CD8-positive, alpha-beta memory T cell (primary cell): Measurements from ENCODE around the gene ABLIM2. TPM values are rescaled to one million over a fixed set of nuclear protein-coding genes. Genes with fewer than 3 reads are reported as not detected.

Experiments used
- CTCF ChIA-PET: fragments of 350-600 bp; sonication (Branson Sonifier 250); formaldehyde crosslinking; loops from one replicate; lab custom pipeline; 2021; ENCODE audit warnings: antibody characterized with exemption; lab: Charles Lee
- POLR2A ChIA-PET: fragments of 350-600 bp; sonication (Branson Sonifier 250); formaldehyde crosslinking; loops from one replicate; lab custom pipeline; 2021; ENCODE audit warnings: antibody characterized with exemption; lab: Charles Lee
- DNase-seq, 5 donors: peaks; one replicate each; pipeline versions ENCODE4 v3.0.0 to v3.0.0-alpha.2; 2020 to 2022; ENCODE audit warnings: mixed read lengths in 1 of 5
- H3K27ac ChIP-seq: one replicate; pipeline ENCODE4 v1.7.0; 2013; ENCODE audit warnings: low read depth, mild to moderate bottlenecking, low read length, moderate library complexity
- H3K27me3 ChIP-seq: 2 replicates; pipeline ENCODE4 v1.7.0; 2013; ENCODE audit warnings: low read length, mild to moderate bottlenecking; ENCODE audit not compliant: insufficient read depth, poor library complexity, severe bottlenecking
- H3K36me3 ChIP-seq: 2 replicates; pipeline ENCODE4 v1.7.0; 2013; ENCODE audit warnings: mild to moderate bottlenecking, low read length, moderate library complexity; ENCODE audit not compliant: insufficient read depth
- H3K4me1 ChIP-seq: 2 replicates; pipeline ENCODE4 v1.7.0; 2013; ENCODE audit warnings: mild to moderate bottlenecking, low read length, moderate library complexity; ENCODE audit not compliant: insufficient read depth
- H3K4me3 ChIP-seq: 2 replicates; pipeline ENCODE4 v1.7.0; 2013; ENCODE audit warnings: mild to moderate bottlenecking, low read length
- H3K9me3 ChIP-seq: 2 replicates; pipeline ENCODE4 v1.7.0; 2013; ENCODE audit warnings: mild to moderate bottlenecking, low read length
- H3K27ac Mint-ChIP-seq, 8 donors: one replicate each; pipeline ENCODE4 v1.8.0; 2020 to 2021; ENCODE audit warnings: mixed read lengths in 8 of 8, mild to moderate bottlenecking in 6 of 8, inconsistent platforms in 3 of 8, moderate library complexity in 3 of 8
- H3K27me3 Mint-ChIP-seq, 2 donors: one replicate each; pipeline ENCODE4 v1.8.0; 2020 to 2021; ENCODE audit warnings: mixed read lengths in 2 of 2, mild to moderate bottlenecking in 1 of 2, moderate library complexity in 1 of 2
- H3K36me3 Mint-ChIP-seq, 3 donors: one replicate each; pipeline ENCODE4 v1.8.0; 2020 to 2021; ENCODE audit warnings: mixed read lengths in 3 of 3, inconsistent platforms in 1 of 3, mild to moderate bottlenecking in 1 of 3
- H3K4me1 Mint-ChIP-seq, 3 donors: one replicate each; pipeline ENCODE4 v1.8.0; 2020 to 2021; ENCODE audit warnings: mixed read lengths in 3 of 3, inconsistent platforms in 1 of 3, mild to moderate bottlenecking in 1 of 3
- H3K4me3 Mint-ChIP-seq, 7 donors: one replicate each; pipeline ENCODE4 v1.8.0; 2020 to 2021; ENCODE audit warnings: mixed read lengths in 7 of 7, mild to moderate bottlenecking in 6 of 7, moderate library complexity in 4 of 7, inconsistent platforms in 2 of 7
- H3K9me3 Mint-ChIP-seq, 5 donors: one replicate each; pipeline ENCODE4 v1.8.0; 2020 to 2022; ENCODE audit warnings: mixed read lengths in 5 of 5, mild to moderate bottlenecking in 3 of 5, moderate library complexity in 2 of 5, inconsistent platforms in 1 of 5
- polyA plus RNA-seq: library from polyadenylated mRNA; unstranded; fragments of 300-500 nt; fragmentation: Illumina TruSeq; gene quantifications from one replicate; pipeline ENCODE4 v1.2.3, GENCODE V29; 2021
- total RNA-seq, 2 experiments: library from RNA; stranded (reverse); gene quantifications; one replicate each; pipeline ENCODE4 v1.2.3, GENCODE V29; 2021

ABLIM2 gene
- total and polyA plus RNA-seq, 3 experiments from 2014 or later: 0.72 to 1.2 (median 1.1) TPM

GRCh38 chr4:8097141-8097541 is 61.5 kb downstream of the ABLIM2 start:
- CTCF ChIA-PET: no interaction called here
- no peaks in the 10 kb centered on the region for H3K4me1 Mint-ChIP-seq
- no peaks in the 10 kb centered on the region for H3K9me3 ChIP-seq
- H3K27me3 Mint-ChIP-seq: no peaks in the 10 kb centered on the region
- no peaks in the 10 kb centered on the region for H3K4me1 ChIP-seq
- H3K27ac ChIP-seq: no peak overlapping the region
- H3K36me3 ChIP-seq: no peaks in the 10 kb centered on the region
- DNase-seq: no peak
- peaks cover 13 to 27% (median 19%) of the 10 kb centered on the region in 5 donors for H3K9me3 Mint-ChIP-seq
- peaks cover 8 to 32% (median 10%) of the 10 kb centered on the region in 3 donors for H3K36me3 Mint-ChIP-seq
- no peaks in the 10 kb centered on the region for H3K27me3 ChIP-seq
- POLR2A ChIA-PET: no interaction called here
- H3K27ac Mint-ChIP-seq: no peak overlapping the region
- H3K4me3 ChIP-seq: no peak overlapping the region
- H3K4me3 Mint-ChIP-seq: no peak overlapping the region

GRCh38 chr4:8096690-8097061 is 61.9 kb downstream of the ABLIM2 start:
- POLR2A ChIA-PET: no interaction called here

GRCh38 chr4:8095956-8096689 is 62.5 kb downstream of the ABLIM2 start:
- Mint-ChIP-seq H3K9me3 (peaks cover 13 to 27% (median 19%) of the 10 kb centered on the region in 5 donors), H3K4me3 (no peak overlapping the region), H3K27ac (peak overlapping the region in 1 of 8 donors; percentile 88), H3K4me1 (no peaks in the 10 kb centered on the region), H3K27me3 (no peaks in the 10 kb centered on the region), H3K36me3 (peaks cover 4 to 32% (median 10%) of the 10 kb centered on the region in 3 donors)
- H3K4me3 ChIP-seq: no peak overlapping the region
- POLR2A ChIA-PET: no interaction called here
- no peaks in the 10 kb centered on the region for H3K27me3 ChIP-seq
- CTCF ChIA-PET: no interaction called here
- no peak overlapping the region for H3K27ac ChIP-seq
- H3K4me1 ChIP-seq: no peaks in the 10 kb centered on the region
- H3K9me3 ChIP-seq: no peaks in the 10 kb centered on the region
- DNase-seq: no peak
- no peaks in the 10 kb centered on the region for H3K36me3 ChIP-seq

More at GRCh38 chr4:8096690-8097061, 61.9 kb downstream of the ABLIM2 start:
- H3K27me3 Mint-ChIP-seq: no peaks in the 10 kb centered on the region
- peaks cover 13 to 27% (median 19%) of the 10 kb centered on the region in 5 donors for H3K9me3 Mint-ChIP-seq
- no peak overlapping the region for H3K4me3 Mint-ChIP-seq
- no peak for DNase-seq
- H3K27me3 ChIP-seq: no peaks in the 10 kb centered on the region
- H3K27ac Mint-ChIP-seq: no peak overlapping the region
- no peaks in the 10 kb centered on the region for H3K4me1 ChIP-seq
- no peaks in the 10 kb centered on the region for H3K9me3 ChIP-seq
- peaks cover 7 to 32% (median 10%) of the 10 kb centered on the region in 3 donors for H3K36me3 Mint-ChIP-seq
- CTCF ChIA-PET: no interaction called here
- no peak overlapping the region for H3K27ac ChIP-seq
- H3K36me3 ChIP-seq: no peaks in the 10 kb centered on the region
- H3K4me3 ChIP-seq: no peak overlapping the region
- no peaks in the 10 kb centered on the region for H3K4me1 Mint-ChIP-seq

GRCh38 chr4:8093587-8094274 is 64.9 kb downstream of the ABLIM2 start:
- Mint-ChIP-seq H3K4me3 (no peak overlapping the region), H3K4me1 (no peaks in the 10 kb centered on the region), H3K9me3 (peaks cover 13 to 27% (median 19%) of the 10 kb centered on the region in 5 donors), H3K27me3 (no peaks in the 10 kb centered on the region), H3K36me3 (peaks cover 4 to 32% (median 8%) of the 10 kb centered on the region in 3 donors), H3K27ac (no peak overlapping the region)
- Histone ChIP-seq H3K4me3 (no peak overlapping the region), H3K27me3 (no peaks in the 10 kb centered on the region), H3K9me3 (no peaks in the 10 kb centered on the region), H3K27ac (no peak overlapping the region), H3K36me3 (no peaks in the 10 kb centered on the region), H3K4me1 (no peaks in the 10 kb centered on the region)
- ChIA-PET CTCF (no interaction called here), POLR2A (no interaction called here)
- no peak for DNase-seq

- H3K9me3 Mint-ChIP-seq: peaks cover 13 to 27% (median 19%) of the 10 kb centered on the region in 5 donors
- peaks cover 4 to 32% (median 8%) of the 10 kb centered on the region in 3 donors for H3K36me3 Mint-ChIP-seq
- no peaks in the 10 kb centered on the region for H3K4me1 Mint-ChIP-seq
- H3K4me3 Mint-ChIP-seq: no peak overlapping the region
- no peak overlapping the region for H3K27ac ChIP-seq
- H3K4me1 ChIP-seq: no peaks in the 10 kb centered on the region
- no peak overlapping the region for H3K4me3 ChIP-seq
- H3K9me3 ChIP-seq: no peaks in the 10 kb centered on the region
- CTCF ChIA-PET: no interaction called here
- POLR2A ChIA-PET: no interaction called here
- H3K27me3 Mint-ChIP-seq: peaks cover 0 to 2% of the 10 kb centered on the region in 2 donors
- no peak overlapping the region for H3K27ac Mint-ChIP-seq
- no peak for DNase-seq
- no peaks in the 10 kb centered on the region for H3K36me3 ChIP-seq
- no peaks in the 10 kb centered on the region for H3K27me3 ChIP-seq
Observed at GRCh38 chr4:8092282-8092681, 66.3 kb downstream of the ABLIM2 start.

- no peak for DNase-seq
- peaks cover 13 to 24% (median 16%) of the 10 kb centered on the region in 5 donors for H3K9me3 Mint-ChIP-seq
- CTCF ChIA-PET: no interaction called here
- Histone ChIP-seq H3K27me3 (no peaks in the 10 kb centered on the region), H3K4me1 (no peaks in the 10 kb centered on the region), H3K36me3 (no peaks in the 10 kb centered on the region), H3K9me3 (no peaks in the 10 kb centered on the region), H3K4me3 (no peak overlapping the region), H3K27ac (no peak overlapping the region)
- POLR2A ChIA-PET: no interaction called here
- peaks cover 2 to 26% (median 4%) of the 10 kb centered on the region in 3 donors for H3K36me3 Mint-ChIP-seq
- H3K4me1 Mint-ChIP-seq: no peaks in the 10 kb centered on the region
- H3K27ac Mint-ChIP-seq: no peak overlapping the region
- no peak overlapping the region for H3K4me3 Mint-ChIP-seq
- peaks cover 0 to 4% of the 10 kb centered on the region in 2 donors for H3K27me3 Mint-ChIP-seq
Observed at GRCh38 chr4:8090744-8091301, 67.8 kb downstream of the ABLIM2 start.

GRCh38 chr4:8090312-8090711 is 68.3 kb downstream of the ABLIM2 start:
- Histone ChIP-seq H3K9me3 (no peaks in the 10 kb centered on the region), H3K4me1 (no peaks in the 10 kb centered on the region), H3K4me3 (no peak overlapping the region), H3K27me3 (no peaks in the 10 kb centered on the region), H3K27ac (no peak overlapping the region), H3K36me3 (no peaks in the 10 kb centered on the region)
- CTCF ChIA-PET: no interaction called here
- Mint-ChIP-seq H3K9me3 (peaks cover 13 to 20% (median 16%) of the 10 kb centered on the region in 5 donors), H3K27ac (no peak overlapping the region), H3K36me3 (peaks cover 0 to 22% (median 0%) of the 10 kb centered on the region in 3 donors), H3K4me1 (no peaks in the 10 kb centered on the region), H3K4me3 (no peak overlapping the region), H3K27me3 (peaks cover 0 to 4% of the 10 kb centered on the region in 2 donors)
- POLR2A ChIA-PET: no interaction called here
- no peak for DNase-seq

- no peak overlapping the region for H3K4me3 ChIP-seq
- Mint-ChIP-seq H3K4me1 (no peaks in the 10 kb centered on the region), H3K36me3 (peaks cover 0 to 17% (median 0%) of the 10 kb centered on the region in 3 donors), H3K9me3 (peaks cover 13 to 16% (median 14%) of the 10 kb centered on the region in 5 donors), H3K27ac (peak overlapping the region in 1 of 8 donors; percentile 29), H3K4me3 (no peak overlapping the region), H3K27me3 (peaks cover 0 to 4% of the 10 kb centered on the region in 2 donors)
- no peaks in the 10 kb centered on the region for H3K36me3 ChIP-seq
- ChIA-PET POLR2A (no interaction called here), CTCF (no interaction called here)
- DNase-seq: no peak
- no peaks in the 10 kb centered on the region for H3K27me3 ChIP-seq
- no peak overlapping the region for H3K27ac ChIP-seq
- no peaks in the 10 kb centered on the region for H3K9me3 ChIP-seq
- H3K4me1 ChIP-seq: no peaks in the 10 kb centered on the region
Observed at GRCh38 chr4:8089862-8090261, 68.8 kb downstream of the ABLIM2 start.
